ENCODE results near the gene PLXNA4. TPM values are rescaled to one million over a fixed set of nuclear protein-coding genes. Genes with fewer than 3 reads are reported as not detected.

PLXNA4 gene
- total and polyA plus RNA-seq, 2 experiments from 2014 or later: 0.32 TPM; not detected in 1

DNA sequence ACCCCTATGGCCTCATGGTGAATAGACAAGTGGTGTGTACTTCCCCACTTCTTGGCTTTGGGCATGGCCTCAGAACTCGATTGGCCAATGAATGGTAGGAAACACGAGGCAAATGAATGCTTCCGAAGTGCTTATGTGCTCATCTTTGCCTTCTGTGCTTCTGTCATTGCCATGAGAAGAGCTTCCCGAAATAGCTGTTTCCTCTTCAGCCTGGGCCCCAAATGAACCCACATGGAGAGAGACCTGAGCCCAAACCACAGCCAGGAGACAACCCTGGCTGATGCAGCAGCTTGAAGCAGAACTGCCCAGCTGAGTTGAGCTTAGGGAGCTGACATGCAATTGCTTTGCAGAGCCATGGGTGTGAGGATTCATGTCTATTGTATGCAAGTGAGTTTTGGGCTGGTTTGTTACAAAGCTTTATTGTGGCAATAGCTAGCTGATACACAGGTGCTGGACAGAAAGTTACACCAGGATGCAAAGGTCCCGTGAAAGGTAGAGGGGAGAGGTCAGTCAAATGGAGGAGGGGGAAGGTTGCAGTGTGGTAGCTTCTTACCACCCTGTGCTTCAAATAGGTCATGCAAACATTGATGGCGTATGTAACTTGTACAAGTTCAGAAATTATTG, 328.2 kb downstream of the PLXNA4 start:
- 35 to 45% methylated on average over 6 of the region's 6 CpGs for WGBS, 2 experiments (ENCODE audit: low coverage in 1 of 2, low lambda C conversion rate in 2 of 2, missing lambda C conversion rate in 2 of 2)
- no peak for DNase-seq
- H3F3A ChIP-seq (ENCODE audit: insufficient read depth): no peaks in the 10 kb centered on the region
- H3K9me3 ChIP-seq (ENCODE audit: low read depth): no peaks in the 10 kb centered on the region
- peaks cover 18% of the 10 kb centered on the region for H3K27me3 ChIP-seq (replicated peaks; ENCODE audit: insufficient read depth)
- H3K4me1 ChIP-seq (ENCODE audit: insufficient read depth): no peaks in the 10 kb centered on the region
- no peaks in the 10 kb centered on the region for H3K9me2 ChIP-seq (ENCODE audit: insufficient read depth)
- no peak overlapping the region for H3K4me2 ChIP-seq (ENCODE audit: unreplicated experiment)
- no peak overlapping the region for H3K4me3 ChIP-seq
- H3K27ac ChIP-seq: no peak overlapping the region
- no peaks in the 10 kb centered on the region for H3K79me2 ChIP-seq (ENCODE audit: insufficient read depth)
- H3K9ac ChIP-seq: no peak overlapping the region
- no peaks in the 10 kb centered on the region for H4K20me1 ChIP-seq (ENCODE audit: insufficient read depth)
- H3K36me3 ChIP-seq (ENCODE audit: low read depth): no peaks in the 10 kb centered on the region
- TF ChIP-seq EZH2phosphoT487 (IDR thresholded peaks at IDR 0.05; ENCODE audit: insufficient read depth, low read depth) (no peak), EZH2 (IDR thresholded peaks at IDR 0.05; ENCODE audit: insufficient read depth, poor library complexity, severe bottlenecking) (no peak)
- H2AFZ ChIP-seq: no peak overlapping the region
- in situ Hi-C loops (cut with MboI): no loop called here

DNA sequence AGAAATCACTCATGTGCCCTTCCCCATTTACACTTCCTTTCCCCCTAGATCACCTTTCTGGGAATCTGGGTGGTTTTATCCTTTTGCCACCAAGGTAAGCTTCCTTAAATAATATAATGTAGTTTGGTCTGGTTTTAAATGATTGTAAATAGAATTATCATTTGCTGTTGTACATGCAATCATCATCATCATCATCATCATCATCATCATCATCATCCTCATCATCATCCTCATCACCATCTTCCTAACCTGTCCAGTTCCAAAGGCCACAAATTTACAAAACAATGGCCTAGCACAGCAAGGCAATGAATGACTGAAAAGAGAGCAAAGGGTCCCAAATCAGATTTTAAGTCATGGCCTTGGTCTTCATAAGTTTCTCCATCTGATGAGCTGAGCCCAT, 329.7 kb downstream of the PLXNA4 start:
- Histone ChIP-seq H3K4me2 (ENCODE audit: unreplicated experiment) (no peak overlapping the region), H3K4me1 (ENCODE audit: insufficient read depth) (no peaks in the 10 kb centered on the region), H3K9me3 (ENCODE audit: low read depth) (no peaks in the 10 kb centered on the region), H3F3A (ENCODE audit: insufficient read depth) (no peaks in the 10 kb centered on the region), H3K27me3 (replicated peaks; ENCODE audit: insufficient read depth) (peaks cover 18% of the 10 kb centered on the region), H4K20me1 (ENCODE audit: insufficient read depth) (no peaks in the 10 kb centered on the region), H3K27ac (no peak overlapping the region), H3K4me3 (no peak overlapping the region), H3K79me2 (ENCODE audit: insufficient read depth) (no peaks in the 10 kb centered on the region), H3K9me2 (ENCODE audit: insufficient read depth) (no peaks in the 10 kb centered on the region), H2AFZ (no peak overlapping the region), H3K9ac (no peak overlapping the region), H3K36me3 (ENCODE audit: low read depth) (no peaks in the 10 kb centered on the region)
- no peak for TF ChIP-seq EZH2phosphoT487 (IDR thresholded peaks at IDR 0.05; ENCODE audit: insufficient read depth, low read depth)
- TF ChIP-seq EZH2 (IDR thresholded peaks at IDR 0.05; ENCODE audit: insufficient read depth, poor library complexity, severe bottlenecking): no peak
- in situ Hi-C loops (cut with MboI): no loop called here
- no peak for DNase-seq

- H3K4me3 ChIP-seq: no peak overlapping the region
- no peak for DNase-seq
- no peaks in the 10 kb centered on the region for H3K4me1 ChIP-seq (ENCODE audit: insufficient read depth)
- H3K9me3 ChIP-seq (ENCODE audit: low read depth): no peaks in the 10 kb centered on the region
- no peaks in the 10 kb centered on the region for H3K36me3 ChIP-seq (ENCODE audit: low read depth)
- in situ Hi-C loops (cut with MboI): no loop called here
- no peaks in the 10 kb centered on the region for H3F3A ChIP-seq (ENCODE audit: insufficient read depth)
- H3K79me2 ChIP-seq (ENCODE audit: insufficient read depth): no peaks in the 10 kb centered on the region
- no peak for TF ChIP-seq EZH2 (IDR thresholded peaks at IDR 0.05; ENCODE audit: insufficient read depth, poor library complexity, severe bottlenecking)
- TF ChIP-seq EZH2phosphoT487 (IDR thresholded peaks at IDR 0.05; ENCODE audit: insufficient read depth, low read depth): no peak
- H3K27me3 ChIP-seq (replicated peaks; ENCODE audit: insufficient read depth): peaks cover 18% of the 10 kb centered on the region
- no peak overlapping the region for H2AFZ ChIP-seq
- no peaks in the 10 kb centered on the region for H3K9me2 ChIP-seq (ENCODE audit: insufficient read depth)
- H3K27ac ChIP-seq: no peak overlapping the region
- no peaks in the 10 kb centered on the region for H4K20me1 ChIP-seq (ENCODE audit: insufficient read depth)
- WGBS, 2 experiments (ENCODE audit: low coverage in 1 of 2, low lambda C conversion rate in 2 of 2, missing lambda C conversion rate in 2 of 2): 47 to 50% methylated on average over 3 of the region's 3 CpGs
- no peak overlapping the region for H3K4me2 ChIP-seq (ENCODE audit: unreplicated experiment)
- no peak overlapping the region for H3K9ac ChIP-seq
Measured at GRCh38 chr7:132245539-132245938, 330.7 kb downstream of the PLXNA4 start.

DNA sequence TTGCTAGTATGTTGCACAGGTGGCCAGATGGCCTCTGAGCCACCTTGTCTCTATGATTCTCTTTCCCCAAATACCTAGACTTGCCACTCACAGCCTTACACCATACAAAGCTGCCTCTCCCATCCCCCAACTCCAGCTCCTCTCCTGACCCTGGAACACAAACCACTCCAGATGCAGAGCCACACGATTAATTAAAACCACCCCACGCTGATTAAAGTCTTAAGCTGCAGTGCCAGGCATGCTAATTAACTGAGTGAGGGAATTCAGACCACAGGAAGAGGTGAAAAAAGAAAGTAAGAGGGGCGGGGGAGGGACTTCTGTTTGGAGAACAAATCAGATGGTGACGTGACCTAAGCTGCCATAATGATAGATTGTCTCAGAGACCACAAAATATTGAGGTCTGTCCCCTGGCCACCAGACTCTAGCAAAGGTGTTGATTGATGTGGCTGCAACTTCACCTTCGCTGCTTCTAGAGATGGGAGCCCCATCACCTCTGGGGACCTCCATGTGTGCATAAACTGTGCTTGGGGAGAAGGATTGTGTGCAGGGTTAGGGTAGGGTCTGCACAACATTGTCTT, 331.3 kb downstream of the PLXNA4 start:
- no peaks in the 10 kb centered on the region for H3K4me1 ChIP-seq (ENCODE audit: insufficient read depth)
- H3K4me2 ChIP-seq (ENCODE audit: unreplicated experiment): no peak overlapping the region
- no peak for TF ChIP-seq EZH2 (IDR thresholded peaks at IDR 0.05; ENCODE audit: insufficient read depth, poor library complexity, severe bottlenecking)
- no peak for TF ChIP-seq EZH2phosphoT487 (IDR thresholded peaks at IDR 0.05; ENCODE audit: insufficient read depth, low read depth)
- no peaks in the 10 kb centered on the region for H3K79me2 ChIP-seq (ENCODE audit: insufficient read depth)
- no peaks in the 10 kb centered on the region for H3K9me3 ChIP-seq (ENCODE audit: low read depth)
- no peak overlapping the region for H3K9ac ChIP-seq
- H3K27ac ChIP-seq: no peak overlapping the region
- peaks cover 15% of the 10 kb centered on the region for H3K27me3 ChIP-seq (replicated peaks; ENCODE audit: insufficient read depth)
- H2AFZ ChIP-seq: no peak overlapping the region
- no peaks in the 10 kb centered on the region for H3K9me2 ChIP-seq (ENCODE audit: insufficient read depth)
- H3F3A ChIP-seq (ENCODE audit: insufficient read depth): no peaks in the 10 kb centered on the region
- 41 to 42% methylated on average over 5 of the region's 5 CpGs for WGBS, 2 experiments (ENCODE audit: low coverage in 1 of 2, low lambda C conversion rate in 2 of 2, missing lambda C conversion rate in 2 of 2)
- in situ Hi-C loops (cut with MboI): no loop called here
- DNase-seq: no peak
- H3K4me3 ChIP-seq: no peak overlapping the region
- H4K20me1 ChIP-seq (ENCODE audit: insufficient read depth): no peaks in the 10 kb centered on the region
- no peaks in the 10 kb centered on the region for H3K36me3 ChIP-seq (ENCODE audit: low read depth)

Data from GM23248 (cell line).